ENCODE results near the gene NPRL2. TPM values are rescaled to one million over a fixed set of nuclear protein-coding genes. Genes with fewer than 3 reads are reported as not detected.

Gene NPRL2
- total and polyA plus RNA-seq, 2 of the 13 experiments (the other 11 are each of a cell fraction or from before 2014, with no cell fraction given): 30.6 to 51.4 TPM

GRCh38 chr3:50299638-50299928 is 51.0 kb downstream of the NPRL2 start (continued):
- TF ChIP-seq, protein P1, sequence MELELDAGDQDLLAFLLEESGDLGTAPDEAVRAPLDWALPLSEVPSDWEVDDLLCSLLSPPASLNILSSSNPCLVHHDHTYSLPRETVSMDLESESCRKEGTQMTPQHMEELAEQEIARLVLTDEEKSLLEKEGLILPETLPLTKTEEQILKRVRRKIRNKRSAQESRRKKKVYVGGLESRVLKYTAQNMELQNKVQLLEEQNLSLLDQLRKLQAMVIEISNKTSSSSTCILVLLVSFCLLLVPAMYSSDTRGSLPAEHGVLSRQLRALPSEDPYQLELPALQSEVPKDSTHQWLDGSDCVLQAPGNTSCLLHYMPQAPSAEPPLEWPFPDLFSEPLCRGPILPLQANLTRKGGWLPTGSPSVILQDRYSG (CRISPR knock-in tag; IDR thresholded peaks at IDR 0.05): no peak
- TF ChIP-seq THAP11 (CRISPR knock-in tag; IDR thresholded peaks at IDR 0.05): peak; percentile 9; the same call in 1 of the 2 replicates
- no peak; the same call in 1 of the 2 replicates for TF ChIP-seq ZBTB3 (CRISPR knock-in tag; IDR thresholded peaks at IDR 0.05; ENCODE audit: borderline replicate concordance, low read depth)
- no peak for TF ChIP-seq ZNF496 (CRISPR knock-in tag; IDR thresholded peaks at IDR 0.05; ENCODE audit: insufficient replicate concordance)
- TF ChIP-seq SIN3A (IDR thresholded peaks at IDR 0.05; ENCODE audit: borderline replicate concordance, low read depth, low read length): peak; percentile 20; the same call in 1 of the 2 replicates
- TF ChIP-seq SNAI1 (CRISPR knock-in tag; IDR thresholded peaks at IDR 0.05; ENCODE audit: borderline replicate concordance): no peak
- peak; percentile 26 for TF ChIP-seq POLR2G (IDR thresholded peaks at IDR 0.05; ENCODE audit: low read depth, low read length)
- TF ChIP-seq EP300 (IDR thresholded peaks at IDR 0.05; ENCODE audit: low read depth in 2 of 2, low read length in 2 of 2): peak; percentile 24 to 55; a peak in 2 of 4 replicates
- no peak for TF ChIP-seq EP300 (CRISPR knock-in tag; IDR thresholded peaks at IDR 0.05; ENCODE audit: borderline replicate concordance)
- TF ChIP-seq, protein P2, sequence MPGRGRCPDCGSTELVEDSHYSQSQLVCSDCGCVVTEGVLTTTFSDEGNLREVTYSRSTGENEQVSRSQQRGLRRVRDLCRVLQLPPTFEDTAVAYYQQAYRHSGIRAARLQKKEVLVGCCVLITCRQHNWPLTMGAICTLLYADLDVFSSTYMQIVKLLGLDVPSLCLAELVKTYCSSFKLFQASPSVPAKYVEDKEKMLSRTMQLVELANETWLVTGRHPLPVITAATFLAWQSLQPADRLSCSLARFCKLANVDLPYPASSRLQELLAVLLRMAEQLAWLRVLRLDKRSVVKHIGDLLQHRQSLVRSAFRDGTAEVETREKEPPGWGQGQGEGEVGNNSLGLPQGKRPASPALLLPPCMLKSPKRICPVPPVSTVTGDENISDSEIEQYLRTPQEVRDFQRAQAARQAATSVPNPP (CRISPR knock-in tag; IDR thresholded peaks at IDR 0.05): 0 out of 2 replicates have a peak, but pooled peaks have one; percentile 61
- peak; percentile 97 for TF ChIP-seq PHF5A (CRISPR knock-in tag; IDR thresholded peaks at IDR 0.05; ENCODE audit: low read depth, unreplicated experiment)
- TF ChIP-seq HNF4G (IDR thresholded peaks at IDR 0.05; ENCODE audit: borderline replicate concordance, low read depth, low read length): peak; percentile 81; the same call in 1 of the 2 replicates
- peak; percentile 37; the same call in 1 of the 2 replicates for TF ChIP-seq HNF4G (CRISPR knock-in tag; IDR thresholded peaks at IDR 0.05; ENCODE audit: borderline replicate concordance, low read depth)
- TF ChIP-seq CCAR2 (optimal IDR thresholded peaks at IDR 0.05; ENCODE audit: low read depth, low read length): no peak
- TF ChIP-seq SRF (IDR thresholded peaks at IDR 0.05; ENCODE audit: low read depth, low read length): peak; percentile 81
- TF ChIP-seq MEIS1 (CRISPR knock-in tag; IDR thresholded peaks at IDR 0.05; ENCODE audit: borderline replicate concordance): 0 out of 2 replicates have a peak, but pooled peaks have one; percentile 42
- no peak for TF ChIP-seq ZBTB49 (CRISPR knock-in tag; IDR thresholded peaks at IDR 0.05; ENCODE audit: borderline replicate concordance)
- TF ChIP-seq ISL2 (CRISPR knock-in tag; IDR thresholded peaks at IDR 0.05): 0 out of 2 replicates have a peak, but pooled peaks have one; percentile 15
- TF ChIP-seq ATF7 (IDR thresholded peaks at IDR 0.05): peak; percentile 47; the same call in 1 of the 2 replicates
- TF ChIP-seq ATF7 (CRISPR knock-in tag; IDR thresholded peaks at IDR 0.05): no peak
- TF ChIP-seq, protein P3, sequence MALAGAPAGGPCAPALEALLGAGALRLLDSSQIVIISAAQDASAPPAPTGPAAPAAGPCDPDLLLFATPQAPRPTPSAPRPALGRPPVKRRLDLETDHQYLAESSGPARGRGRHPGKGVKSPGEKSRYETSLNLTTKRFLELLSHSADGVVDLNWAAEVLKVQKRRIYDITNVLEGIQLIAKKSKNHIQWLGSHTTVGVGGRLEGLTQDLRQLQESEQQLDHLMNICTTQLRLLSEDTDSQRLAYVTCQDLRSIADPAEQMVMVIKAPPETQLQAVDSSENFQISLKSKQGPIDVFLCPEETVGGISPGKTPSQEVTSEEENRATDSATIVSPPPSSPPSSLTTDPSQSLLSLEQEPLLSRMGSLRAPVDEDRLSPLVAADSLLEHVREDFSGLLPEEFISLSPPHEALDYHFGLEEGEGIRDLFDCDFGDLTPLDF (CRISPR knock-in tag; IDR thresholded peaks at IDR 0.05): peak; percentile 77; the same call in 1 of the 2 replicates
- TF ChIP-seq ELK4 (CRISPR knock-in tag; IDR thresholded peaks at IDR 0.05; ENCODE audit: borderline replicate concordance): no peak

Measured in HepG2 (cell line).